ENCODE data around the gene DOCK6. TPM values are rescaled to one million over a fixed set of nuclear protein-coding genes. Genes with fewer than 3 reads are reported as not detected.

Gene DOCK6
- total RNA-seq (2022; extraction: Qiagen RNA extraction) = 6.0 to 12.5 TPM (median 9.2 TPM) in 5 replicates

GRCh38 chr19:11261971-11262839 is at the start of gene DOCK6:
Gene DOCK6, minus strand, starts transcription at chr19:11262524. Its CDS starts 84 bp downstream, at chr19:11262440.

GRCh38 chr19:11295665-11296245 is 33.4 kb upstream of the DOCK6 start, which contains the start of gene TSPAN16:
Gene TSPAN16, plus strand, starts transcription at chr19:11296160. Its CDS starts 138 bp downstream, at chr19:11296298.

GRCh38 chr19:11239377-11240000 is 22.8 kb downstream of the DOCK6 start, which contains the start of gene ANGPTL8:
Gene ANGPTL8, plus strand, starts transcription at chr19:11239619. Its CDS starts 19 bp downstream, at chr19:11239638.

GRCh38 chr19:11197291-11198174 is 64.8 kb downstream of the DOCK6 start, which contains the start of gene KANK2:
Gene KANK2, minus strand, starts transcription at chr19:11197545. Its CDS starts 3,034 bp downstream, at chr19:11194511.

GRCh38 chr19:11155373-11156120 is 106.8 kb downstream of the DOCK6 start, which contains the start of gene SPC24:
Gene SPC24, minus strand, starts transcription at chr19:11155782. Its CDS starts 6 bp downstream, at chr19:11155776.

Other genes with a start within 250 kb of the DOCK6 start
- gene LDLR, start 173.1 kb downstream of the DOCK6 start, total RNA-seq (2022; extraction: Qiagen RNA extraction) = 20.6 to 29.6 TPM (median 27.1 TPM) in 5 replicates
- 14.5 to 21.4 TPM (median 18.8 TPM) in 5 replicates for gene SPC24, start 106.7 kb downstream of the DOCK6 start, total RNA-seq (2022; extraction: Qiagen RNA extraction)
- 39.2 to 48.5 TPM (median 46.7 TPM) in 5 replicates for gene KANK2, start 65.0 kb downstream of the DOCK6 start, total RNA-seq (2022; extraction: Qiagen RNA extraction)
- gene ANGPTL8, start 22.9 kb downstream of the DOCK6 start, total RNA-seq (2022; extraction: Qiagen RNA extraction) = 0.52 TPM in 1 of 5 replicates, not detected in the others
- gene TSPAN16, start 33.6 kb upstream of the DOCK6 start, total RNA-seq (2022; extraction: Qiagen RNA extraction) = not detected in 5 replicates
- 3.5 to 4.2 TPM (median 3.7 TPM) in 5 replicates for gene RAB3D, start 77.1 kb upstream of the DOCK6 start, total RNA-seq (2022; extraction: Qiagen RNA extraction)
- gene TMEM205, start 83.7 kb upstream of the DOCK6 start, total RNA-seq (2022; extraction: Qiagen RNA extraction) = 96.1 to 136 TPM (median 106 TPM) in 5 replicates
- 4.6 to 6.0 TPM (median 5.4 TPM) in 5 replicates for gene CCDC159, start 84.0 kb upstream of the DOCK6 start, total RNA-seq (2022; extraction: Qiagen RNA extraction)
- gene PLPPR2, start 92.9 kb upstream of the DOCK6 start, total RNA-seq (2022; extraction: Qiagen RNA extraction) = 7.1 to 10.7 TPM (median 9.4 TPM) in 5 replicates
- 1.8 to 2.5 TPM (median 2.0 TPM) in 5 replicates for gene SWSAP1, start 112.1 kb upstream of the DOCK6 start, total RNA-seq (2022; extraction: Qiagen RNA extraction)
- 3.1 to 5.0 TPM (median 4.6 TPM) in 5 replicates for gene EPOR, start 121.8 kb upstream of the DOCK6 start, total RNA-seq (2022; extraction: Qiagen RNA extraction)
- gene RGL3, start 156.8 kb upstream of the DOCK6 start, total RNA-seq (2022; extraction: Qiagen RNA extraction) = 1.1 to 3.0 TPM (median 1.7 TPM) in 5 replicates
- 0.49 to 1.6 TPM (median 1.1 TPM) in 5 replicates for gene ODAD3, start 172.6 kb upstream of the DOCK6 start, total RNA-seq (2022; extraction: Qiagen RNA extraction)
- gene PRKCSH, start 173.1 kb upstream of the DOCK6 start, total RNA-seq (2022; extraction: Qiagen RNA extraction) = 242 to 258 TPM (median 251 TPM) in 5 replicates
- 0.09 to 0.21 TPM (median 0.15 TPM) in 4 of 5 replicates, not detected in the other for gene ELAVL3, start 218.5 kb upstream of the DOCK6 start, total RNA-seq (2022; extraction: Qiagen RNA extraction)
- 4.5 to 6.4 TPM (median 5.0 TPM) in 5 replicates for gene ZNF653, start 243.3 kb upstream of the DOCK6 start, total RNA-seq (2022; extraction: Qiagen RNA extraction)